IMR-90 (cell line): ENCODE data around the gene SOCS6.

Source experiments
- CHD1 ChIP-seq: IDR thresholded peaks from 2 replicates; pipeline ENCODE4 v1.6.1; 2012; ENCODE audit warnings: low read depth, low read length, improper control_type of control experiment
- FOS ChIP-seq: fragments of 150-350 bp; IDR thresholded peaks from 2 replicates; pipeline ENCODE4 v1.6.1; 2016; ENCODE audit warnings: low read depth, low read length
- MAFK ChIP-seq: IDR thresholded peaks from 2 replicates; pipeline ENCODE4 v1.6.1; 2012; ENCODE audit warnings: low read depth, low read length, improper control_type of control experiment
- MXI1 ChIP-seq: IDR thresholded peaks from 2 replicates; pipeline ENCODE4 v1.6.1; 2012; ENCODE audit warnings: low read depth, mild to moderate bottlenecking, low read length, moderate library complexity, borderline replicate concordance
- POLR2A ChIP-seq: IDR thresholded peaks from 2 replicates; pipeline ENCODE4 v1.6.1; 2012; ENCODE audit warnings: mild to moderate bottlenecking, low read depth, low read length
- RAD21 ChIP-seq: IDR thresholded peaks from 2 replicates; pipeline ENCODE4 v1.6.1; 2012; ENCODE audit warnings: low read length, improper control_type of control experiment
- RFX5 ChIP-seq: IDR thresholded peaks from 2 replicates; pipeline ENCODE4 v1.8.0; 2012; ENCODE audit warnings: low read depth, mild to moderate bottlenecking, low read length, moderate library complexity
- SMC3 ChIP-seq: fragments of 150-350 bp; IDR thresholded peaks from 2 replicates; pipeline ENCODE4 v1.6.1; 2016; ENCODE audit warnings: low read depth, mild to moderate bottlenecking, antibody characterized with exemption, low read length, moderate library complexity
- TF ChIP-seq, protein P1 (sequence below): conservative IDR thresholded peaks from 2 replicates; pipeline ENCODE4 v1.5.1; 2012; ENCODE audit warnings: mild to moderate bottlenecking, low read depth, low read length, improper control_type of control experiment
- TF ChIP-seq, protein P2 (sequence below): fragments of 150-350 bp; IDR thresholded peaks from 2 replicates; pipeline ENCODE4 v1.6.1; 2017; ENCODE audit warnings: mild to moderate bottlenecking, antibody characterized with exemption, low read length, low read depth
- TF ChIP-seq, protein P3 (sequence below): fragments of 150-350 bp; IDR thresholded peaks from 2 replicates; pipeline ENCODE4 v1.6.1; 2016; ENCODE audit warnings: low read depth, mild to moderate bottlenecking, low read length, moderate library complexity, borderline replicate concordance

DNA sequence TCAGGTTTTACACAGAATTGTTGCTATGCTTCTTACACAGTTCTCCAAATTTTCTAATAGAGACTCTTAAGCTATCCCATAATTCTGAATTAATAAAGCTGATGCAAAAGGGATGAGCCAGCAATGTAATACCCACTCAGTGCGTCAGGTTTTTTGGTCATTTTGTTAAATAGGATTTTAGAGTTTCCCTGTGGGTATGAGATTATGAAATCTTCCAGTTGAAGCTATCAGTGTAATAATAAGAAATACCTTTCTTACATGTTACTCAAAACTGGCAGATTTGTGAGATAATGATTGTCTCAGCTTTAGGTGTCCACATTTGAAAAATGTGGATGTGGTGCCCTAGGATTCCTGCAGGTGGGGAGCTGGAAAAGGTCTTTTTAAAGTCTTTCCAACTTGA is 44.5 kb downstream of the SOCS6 start:
- TF ChIP-seq, protein P1, sequence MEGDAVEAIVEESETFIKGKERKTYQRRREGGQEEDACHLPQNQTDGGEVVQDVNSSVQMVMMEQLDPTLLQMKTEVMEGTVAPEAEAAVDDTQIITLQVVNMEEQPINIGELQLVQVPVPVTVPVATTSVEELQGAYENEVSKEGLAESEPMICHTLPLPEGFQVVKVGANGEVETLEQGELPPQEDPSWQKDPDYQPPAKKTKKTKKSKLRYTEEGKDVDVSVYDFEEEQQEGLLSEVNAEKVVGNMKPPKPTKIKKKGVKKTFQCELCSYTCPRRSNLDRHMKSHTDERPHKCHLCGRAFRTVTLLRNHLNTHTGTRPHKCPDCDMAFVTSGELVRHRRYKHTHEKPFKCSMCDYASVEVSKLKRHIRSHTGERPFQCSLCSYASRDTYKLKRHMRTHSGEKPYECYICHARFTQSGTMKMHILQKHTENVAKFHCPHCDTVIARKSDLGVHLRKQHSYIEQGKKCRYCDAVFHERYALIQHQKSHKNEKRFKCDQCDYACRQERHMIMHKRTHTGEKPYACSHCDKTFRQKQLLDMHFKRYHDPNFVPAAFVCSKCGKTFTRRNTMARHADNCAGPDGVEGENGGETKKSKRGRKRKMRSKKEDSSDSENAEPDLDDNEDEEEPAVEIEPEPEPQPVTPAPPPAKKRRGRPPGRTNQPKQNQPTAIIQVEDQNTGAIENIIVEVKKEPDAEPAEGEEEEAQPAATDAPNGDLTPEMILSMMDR: no peak
- TF ChIP-seq RFX5: no peak
- no peak for TF ChIP-seq POLR2A
- no peak for TF ChIP-seq SMC3
- TF ChIP-seq MXI1: no peak
- TF ChIP-seq FOS: no peak
- TF ChIP-seq, protein P2, sequence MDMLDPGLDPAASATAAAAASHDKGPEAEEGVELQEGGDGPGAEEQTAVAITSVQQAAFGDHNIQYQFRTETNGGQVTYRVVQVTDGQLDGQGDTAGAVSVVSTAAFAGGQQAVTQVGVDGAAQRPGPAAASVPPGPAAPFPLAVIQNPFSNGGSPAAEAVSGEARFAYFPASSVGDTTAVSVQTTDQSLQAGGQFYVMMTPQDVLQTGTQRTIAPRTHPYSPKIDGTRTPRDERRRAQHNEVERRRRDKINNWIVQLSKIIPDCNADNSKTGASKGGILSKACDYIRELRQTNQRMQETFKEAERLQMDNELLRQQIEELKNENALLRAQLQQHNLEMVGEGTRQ: no peak
- TF ChIP-seq MAFK: no peak
- TF ChIP-seq, protein P3, sequence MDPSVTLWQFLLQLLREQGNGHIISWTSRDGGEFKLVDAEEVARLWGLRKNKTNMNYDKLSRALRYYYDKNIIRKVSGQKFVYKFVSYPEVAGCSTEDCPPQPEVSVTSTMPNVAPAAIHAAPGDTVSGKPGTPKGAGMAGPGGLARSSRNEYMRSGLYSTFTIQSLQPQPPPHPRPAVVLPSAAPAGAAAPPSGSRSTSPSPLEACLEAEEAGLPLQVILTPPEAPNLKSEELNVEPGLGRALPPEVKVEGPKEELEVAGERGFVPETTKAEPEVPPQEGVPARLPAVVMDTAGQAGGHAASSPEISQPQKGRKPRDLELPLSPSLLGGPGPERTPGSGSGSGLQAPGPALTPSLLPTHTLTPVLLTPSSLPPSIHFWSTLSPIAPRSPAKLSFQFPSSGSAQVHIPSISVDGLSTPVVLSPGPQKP: no peak
- no peak for TF ChIP-seq RAD21
- TF ChIP-seq CHD1: no peak
